Chondrocyte (in vitro differentiated cells): Measurements from ENCODE around the gene CYFIP1. TPM values are rescaled to one million over a fixed set of nuclear protein-coding genes. Genes with fewer than 3 reads are reported as not detected.
A peak's percentile ranks its signal among the peaks of the same experiment; 100 is the strongest.
"Not testable (repeated sequence)": the region's sequence is repeated elsewhere in the genome, so short reads cannot be mapped to it uniquely, and the experiment has no call there.

Experiments used
- DNase-seq: peaks from one replicate; pipeline ENCODE4 v3.0.0; 2021; ENCODE audit warnings: mixed read lengths, low spot score
- H3K27ac Mint-ChIP-seq: one replicate; pipeline ENCODE4 v1.8.0; 2021; ENCODE audit warnings: mild to moderate bottlenecking, moderate library complexity, mixed read lengths; ENCODE audit not compliant: unreplicated experiment
- H3K27me3 Mint-ChIP-seq: 2 replicates; pipeline ENCODE4 v1.8.0; 2021; ENCODE audit warnings: low read depth, mixed read lengths
- H3K36me3 Mint-ChIP-seq: 2 replicates; pipeline ENCODE4 v1.8.0; 2021; ENCODE audit warnings: low read depth, mixed read lengths
- H3K4me1 Mint-ChIP-seq: 2 replicates; pipeline ENCODE4 v1.8.0; 2021; ENCODE audit warnings: low read depth, mild to moderate bottlenecking, mixed read lengths
- H3K4me3 Mint-ChIP-seq: one replicate; pipeline ENCODE4 v1.8.0; 2021; ENCODE audit warnings: mild to moderate bottlenecking, moderate library complexity, mixed read lengths; ENCODE audit not compliant: unreplicated experiment
- H3K9me3 Mint-ChIP-seq: 2 replicates; pipeline ENCODE4 v1.8.0; 2021; ENCODE audit warnings: low read depth, mixed read lengths
- long read RNA-seq: library from polyadenylated mRNA; stranded (forward); transcript quantifications from one replicate; pipeline ENCODE4 v2.0.0, GENCODE V29; 2021
- total RNA-seq: library from RNA; stranded (reverse); gene quantifications from 3 replicates; pipeline ENCODE4 v1.2.1, GENCODE V29; 2021
- TF ChIP-seq, protein P1 (sequence below): fragments of 200-600 bp; sonication (generic); IDR thresholded peaks from 2 replicates; pipeline ENCODE4 v1.5.0; 2021; ENCODE audit warnings: antibody characterized with exemption, mild to moderate bottlenecking, moderate library complexity

Gene CYFIP1
- total RNA-seq = 98.5 to 102 TPM (median 101 TPM) in 3 replicates
- long read RNA-seq, full-length matches to known transcripts = 192 of 259 reads
- long read RNA-seq, partial matches to known transcripts = 33 of 259 reads
- long read RNA-seq, other reads (novel, unspliced or antisense) = 34 of 259 reads

DNA sequence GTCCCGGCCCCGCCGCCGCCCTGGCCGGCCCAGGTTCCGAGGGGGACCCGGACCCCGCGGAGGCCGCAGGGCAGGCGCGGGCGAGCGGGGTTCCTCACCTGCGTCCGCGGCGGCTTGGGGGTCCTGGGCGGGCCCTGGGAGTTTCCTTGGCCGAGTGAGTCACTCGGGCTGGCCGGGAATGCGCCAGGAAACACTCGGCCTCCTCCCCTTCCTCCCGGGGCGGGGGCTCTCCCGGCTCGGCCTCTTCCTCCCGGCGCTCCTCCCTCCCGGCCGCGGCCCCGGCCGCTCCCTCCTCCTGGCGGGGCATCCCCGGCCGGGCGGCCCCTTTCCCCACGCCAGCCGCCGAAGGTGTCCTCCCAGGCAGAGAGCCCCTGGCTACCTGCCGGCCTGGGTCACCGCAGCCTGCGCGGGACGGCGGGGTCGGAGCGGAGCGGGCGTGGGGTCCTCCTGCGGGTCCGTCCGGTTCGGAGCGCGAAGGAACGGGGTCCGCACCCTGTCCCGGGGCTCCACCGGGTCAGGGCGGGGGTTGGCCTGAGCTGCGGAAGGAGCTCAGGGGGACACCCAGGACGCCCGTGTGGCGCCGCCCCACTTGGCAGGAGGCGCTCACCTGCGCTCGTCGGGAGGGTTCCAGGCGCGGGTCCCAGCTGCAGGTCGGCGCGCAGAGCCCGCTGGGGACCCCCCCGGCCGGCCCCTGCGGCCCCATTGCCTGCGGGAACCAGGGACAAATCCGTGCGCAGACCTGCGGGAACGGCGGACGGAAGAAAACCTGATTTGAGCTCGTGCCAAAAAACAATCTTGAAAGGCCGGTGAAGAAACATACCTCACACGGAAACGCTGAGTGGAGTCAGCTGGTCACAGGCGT lies at the start of gene CYFIP1:
Gene CYFIP1 (minus strand): TSS at position 180 of the 862 bp plus-strand sequence. CDS start 33,083 bp downstream, outside the sequence.
- Mint-ChIP-seq H3K27me3 (no peaks in the 10 kb centered on the region), H3K9me3 (no peaks in the 10 kb centered on the region), H3K4me3 (peak within 1 kb of the TSS; percentile 98), H3K4me1 (peaks cover 10% of the 10 kb centered on the region), H3K36me3 (no peaks in the 10 kb centered on the region), H3K27ac (peak within 1 kb of the TSS; percentile 95)
- peak; percentile 94 for DNase-seq
- TF ChIP-seq, protein P1, sequence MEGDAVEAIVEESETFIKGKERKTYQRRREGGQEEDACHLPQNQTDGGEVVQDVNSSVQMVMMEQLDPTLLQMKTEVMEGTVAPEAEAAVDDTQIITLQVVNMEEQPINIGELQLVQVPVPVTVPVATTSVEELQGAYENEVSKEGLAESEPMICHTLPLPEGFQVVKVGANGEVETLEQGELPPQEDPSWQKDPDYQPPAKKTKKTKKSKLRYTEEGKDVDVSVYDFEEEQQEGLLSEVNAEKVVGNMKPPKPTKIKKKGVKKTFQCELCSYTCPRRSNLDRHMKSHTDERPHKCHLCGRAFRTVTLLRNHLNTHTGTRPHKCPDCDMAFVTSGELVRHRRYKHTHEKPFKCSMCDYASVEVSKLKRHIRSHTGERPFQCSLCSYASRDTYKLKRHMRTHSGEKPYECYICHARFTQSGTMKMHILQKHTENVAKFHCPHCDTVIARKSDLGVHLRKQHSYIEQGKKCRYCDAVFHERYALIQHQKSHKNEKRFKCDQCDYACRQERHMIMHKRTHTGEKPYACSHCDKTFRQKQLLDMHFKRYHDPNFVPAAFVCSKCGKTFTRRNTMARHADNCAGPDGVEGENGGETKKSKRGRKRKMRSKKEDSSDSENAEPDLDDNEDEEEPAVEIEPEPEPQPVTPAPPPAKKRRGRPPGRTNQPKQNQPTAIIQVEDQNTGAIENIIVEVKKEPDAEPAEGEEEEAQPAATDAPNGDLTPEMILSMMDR = no peak

DNA sequence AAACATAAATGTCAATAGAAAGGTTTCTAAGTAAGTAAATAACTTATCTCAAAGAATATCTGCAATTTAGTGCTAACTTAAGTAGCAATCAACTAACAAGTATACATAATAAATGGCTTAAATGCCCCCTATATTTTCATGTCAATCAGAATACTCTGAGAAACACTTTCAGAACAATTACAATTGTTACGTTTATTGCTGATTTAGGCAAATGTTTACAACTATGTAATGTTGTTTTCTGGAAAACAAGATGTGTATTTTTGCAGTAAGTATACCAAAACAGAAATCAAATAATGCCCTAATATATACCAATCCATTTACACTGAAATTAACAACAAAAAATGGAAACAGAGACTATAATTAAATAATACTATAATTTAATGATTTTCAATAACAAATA lies 46.0 kb upstream of the CYFIP1 start:
- no peaks in the 10 kb centered on the region for H3K9me3 Mint-ChIP-seq
- H3K4me1 Mint-ChIP-seq = no peaks in the 10 kb centered on the region
- no peak overlapping the region for H3K27ac Mint-ChIP-seq
- H3K4me3 Mint-ChIP-seq = no peak overlapping the region
- TF ChIP-seq, protein P1 = no peak
- no peaks in the 10 kb centered on the region for H3K27me3 Mint-ChIP-seq
- no peak for DNase-seq
- H3K36me3 Mint-ChIP-seq = peaks cover 26% of the 10 kb centered on the region

DNA sequence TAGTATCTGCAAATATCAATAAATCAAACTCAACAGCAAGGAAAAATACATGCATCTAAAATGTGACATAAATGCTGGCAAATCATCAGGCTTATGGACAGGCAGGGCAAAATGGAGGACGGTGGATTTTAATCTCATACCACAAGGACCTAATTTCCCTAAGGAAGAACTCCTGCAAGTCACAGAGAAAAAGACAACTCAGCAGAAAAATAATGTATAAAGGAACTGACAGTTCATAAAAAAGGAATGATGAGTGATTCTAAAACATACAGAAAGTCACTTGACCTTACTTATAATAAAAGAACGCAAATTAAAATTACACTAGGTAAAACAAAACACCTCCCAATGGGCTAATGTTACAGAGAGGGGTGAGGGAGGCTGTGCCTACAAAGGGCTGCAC lies 42.0 kb upstream of the CYFIP1 start:
- no peak for DNase-seq
- peaks cover 31% of the 10 kb centered on the region for H3K36me3 Mint-ChIP-seq
- no peaks in the 10 kb centered on the region for H3K4me1 Mint-ChIP-seq
- no peaks in the 10 kb centered on the region for H3K27me3 Mint-ChIP-seq
- no peak overlapping the region for H3K27ac Mint-ChIP-seq
- H3K4me3 Mint-ChIP-seq = no peak overlapping the region
- TF ChIP-seq, protein P1 = no peak
- no peaks in the 10 kb centered on the region for H3K9me3 Mint-ChIP-seq

DNA sequence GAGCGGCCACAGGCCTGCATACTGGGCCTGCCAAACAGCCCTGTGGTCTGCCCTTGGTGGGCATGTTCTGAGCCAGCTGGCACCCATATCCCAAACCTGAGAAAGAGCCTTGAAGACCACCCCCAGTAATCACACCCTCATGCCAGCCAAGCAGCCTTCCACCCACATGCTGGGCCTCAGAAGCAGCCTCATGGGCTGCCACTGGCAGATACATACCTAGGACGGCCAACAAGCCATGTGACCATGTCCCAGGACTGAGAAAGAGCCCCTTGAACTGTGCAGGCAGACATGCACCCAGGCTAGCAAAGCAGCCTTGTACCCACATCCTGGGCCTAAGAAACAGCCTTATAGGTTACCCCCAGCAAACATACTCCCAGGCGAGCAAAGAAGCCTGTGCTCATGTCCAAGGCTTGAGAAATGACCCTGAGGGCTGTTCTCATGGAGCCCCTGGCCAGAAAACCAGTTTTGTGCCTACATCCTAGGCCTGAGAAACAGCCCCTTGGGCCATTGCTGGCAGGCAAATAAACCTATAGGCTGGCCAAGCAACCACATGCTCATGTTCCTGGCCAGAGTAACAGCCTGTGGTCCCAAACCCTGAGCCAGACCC lies 34.3 kb upstream of the CYFIP1 start:
- Mint-ChIP-seq H3K27me3 (no peaks in the 10 kb centered on the region), H3K4me3 (no peak overlapping the region), H3K4me1 (no peaks in the 10 kb centered on the region), H3K9me3 (no peaks in the 10 kb centered on the region), H3K36me3 (peaks cover 30% of the 10 kb centered on the region), H3K27ac (peak overlapping the region; percentile 32)
- TF ChIP-seq, protein P1 = no peak
- no peak for DNase-seq

DNA sequence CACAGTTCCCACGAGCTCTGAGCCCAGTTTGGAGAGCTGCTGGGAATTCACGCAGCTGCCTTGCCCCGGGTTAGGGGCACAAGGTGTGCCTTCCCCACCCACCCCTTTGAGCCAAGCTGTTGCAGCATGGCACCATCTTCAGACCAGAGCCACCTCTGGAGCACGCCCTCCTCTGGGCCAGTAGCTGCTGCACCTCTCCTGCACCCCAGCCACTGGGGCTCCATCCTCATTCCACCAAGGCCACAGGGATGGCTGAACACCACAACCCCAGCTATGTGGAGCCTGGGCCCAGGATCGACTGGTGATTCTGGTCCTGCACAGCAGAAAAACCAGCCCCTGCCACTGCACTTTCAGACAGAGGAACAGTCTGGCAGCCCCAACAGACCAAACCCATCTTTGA lies 33.5 kb upstream of the CYFIP1 start:
- DNase-seq = no peak
- H3K27ac Mint-ChIP-seq = no peak overlapping the region
- H3K36me3 Mint-ChIP-seq = peaks cover 27% of the 10 kb centered on the region
- H3K4me1 Mint-ChIP-seq = no peaks in the 10 kb centered on the region
- H3K4me3 Mint-ChIP-seq = no peak overlapping the region
- TF ChIP-seq, protein P1 = no peak
- no peaks in the 10 kb centered on the region for H3K27me3 Mint-ChIP-seq
- H3K9me3 Mint-ChIP-seq = no peaks in the 10 kb centered on the region

DNA sequence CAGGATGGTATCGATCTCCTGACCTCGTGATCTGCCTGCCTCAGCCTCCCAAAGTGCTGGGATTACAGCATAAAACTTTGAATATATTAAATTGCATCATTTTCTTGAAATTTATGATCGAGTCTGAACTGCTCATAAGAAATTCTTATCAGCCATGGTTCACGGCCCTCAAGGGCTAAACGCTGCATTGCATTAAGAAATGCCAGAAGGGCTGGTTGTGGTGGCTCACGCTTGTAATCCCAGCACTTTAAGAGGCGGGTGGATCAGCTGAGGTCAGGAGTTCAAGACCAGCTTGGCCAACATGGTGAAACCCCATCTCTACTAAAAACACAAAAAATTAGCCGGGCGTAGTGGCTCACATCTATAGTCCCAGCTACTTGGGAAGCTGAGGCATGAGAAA lies 32.4 kb upstream of the CYFIP1 start:
- not testable (repeated sequence) for H3K27me3 Mint-ChIP-seq, H3K9me3 Mint-ChIP-seq, H3K27ac Mint-ChIP-seq, H3K4me3 Mint-ChIP-seq, H3K4me1 Mint-ChIP-seq, DNase-seq
- H3K36me3 Mint-ChIP-seq = peaks cover 27% of the 10 kb centered on the region
